K562 (cell line): ENCODE measurements around the gene COL11A2. TPM values are rescaled to one million over a fixed set of nuclear protein-coding genes. Genes with fewer than 3 reads are reported as not detected.

ENCODE experiments used
- CCAR2 ChIP-seq: fragments of 200-400 bp; formaldehyde crosslinking; IDR thresholded peaks from 2 replicates; pipeline ENCODE4 v1.6.1; 2017; ENCODE audit warnings: mild to moderate bottlenecking, low read depth, low read length
- CREB3L1 ChIP-seq: fragments of 450-650 bp; IDR thresholded peaks from 2 replicates; pipeline ENCODE4 v1.6.1; 2014; ENCODE audit warnings: low read depth, mild to moderate bottlenecking, moderate library complexity, borderline replicate concordance
- CTCFL ChIP-seq: IDR thresholded peaks from 2 replicates; pipeline ENCODE4 v1.6.1; 2011; ENCODE audit warnings: borderline replicate concordance, low read depth, mild to moderate bottlenecking, moderate library complexity, low read length; ENCODE audit not compliant: insufficient read depth, poor library complexity, severe bottlenecking
- CXXC5 ChIP-seq: fragments of 250-450 bp; sonication (Bioruptor Pico); IDR thresholded peaks from 2 replicates; pipeline ENCODE4 v1.8.0; 2022; ENCODE audit warnings: inconsistent platforms, mild to moderate bottlenecking, moderate library complexity
- HBP1 ChIP-seq: fragments of 450-650 bp; formaldehyde crosslinking; IDR thresholded peaks from 2 replicates; pipeline ENCODE4 v1.4.0; 2022; ENCODE audit warnings: missing genetic modification characterization
- HCFC1 ChIP-seq: IDR thresholded peaks from 2 replicates; pipeline ENCODE4 v1.6.1; 2012; ENCODE audit warnings: low read depth, low read length, improper control_type of control experiment
- MAFG ChIP-seq: fragments of 450-650 bp; conservative IDR thresholded peaks from 2 replicates; pipeline ENCODE4 v1.6.1; 2016; ENCODE audit warnings: missing genetic modification characterization, missing compliant biosample characterization
- MAZ ChIP-seq, 2 experiments: fragments of 450-650 bp in 1 of 2; sonication (generic) in 1 of 2; formaldehyde crosslinking; IDR thresholded peaks in 1 of 2; conservative IDR thresholded peaks in 1 of 2; 2 replicates each; pipeline versions ENCODE4 v1.4.0 to v1.5.0; 2020; ENCODE audit warnings: mild to moderate bottlenecking in 1 of 2, missing genetic modification reagents in 1 of 2
- MLLT1 ChIP-seq, 2 experiments: fragments of 450-650 bp; IDR thresholded peaks; 2 replicates each; pipeline ENCODE4 v1.6.1; 2016
- NR4A1 ChIP-seq, 2 experiments: fragments of 250-450 bp in 1 of 2; fragments of 450-650 bp in 1 of 2; sonication (Bioruptor Pico) in 1 of 2; IDR thresholded peaks; 2 replicates each; pipeline versions ENCODE4 v1.4.0 to v1.6.1; 2016 to 2020; ENCODE audit warnings: mild to moderate bottlenecking in 2 of 2, missing compliant biosample characterization in 1 of 2, missing genetic modification characterization in 1 of 2, moderate library complexity in 1 of 2
- POLR2AphosphoS2 ChIP-seq: IDR thresholded peaks from 2 replicates; pipeline ENCODE4 v1.6.1; 2012; ENCODE audit warnings: low read length, improper control_type of control experiment
- SMAD4 ChIP-seq: fragments of 250-450 bp; sonication (Bioruptor Pico); conservative IDR thresholded peaks from 2 replicates; pipeline ENCODE4 v1.8.0; 2021; ENCODE audit warnings: inconsistent platforms, mild to moderate bottlenecking, moderate library complexity
- TARDBP ChIP-seq: fragments of 450-650 bp; IDR thresholded peaks from 2 replicates; pipeline ENCODE4 v1.6.1; 2016
- TBL1XR1 ChIP-seq, 2 experiments: IDR thresholded peaks; 2 replicates each; pipeline ENCODE4 v1.6.1; 2012; ENCODE audit warnings: improper control_type of control experiment in 2 of 2, low read length in 2 of 2, mild to moderate bottlenecking in 1 of 2
- ZMIZ1 ChIP-seq, 2 experiments: fragments of 150-350 bp in 1 of 2; IDR thresholded peaks; 2 replicates each; pipeline ENCODE4 v1.6.1; 2012 to 2016; ENCODE audit warnings: low read depth in 2 of 2, low read length in 2 of 2, mild to moderate bottlenecking in 1 of 2, moderate library complexity in 1 of 2
- polyA plus RNA-seq, 8 experiments: library from polyadenylated mRNA; depleted of rRNA in 4 of 8; stranded (reverse) in 5 of 8; unstranded in 3 of 8; fragments of >200 nt; fragmentation: Nextera tagmentation in 2 of 8; fragmentation: Illumina TruSeq in 1 of 8; extraction: Ambion mirVana in 2 of 8; extraction: Trizol in 1 of 8; gene quantifications; 2 replicates each; pipeline versions ENCODE4 v1.2.1 to v1.2.3, GENCODE V29; 2011 to 2014; ENCODE audit warnings: inconsistent platforms in 1 of 8, missing spikeins in 1 of 8
- total RNA-seq, 7 experiments: library from RNA; depleted of rRNA in 6 of 7; stranded (reverse); fragments of >200 nt in 6 of 7; fragmentation: Illumina TruSeq in 2 of 7; extraction: Trizol in 2 of 7; gene quantifications; 2 replicates each; pipeline versions ENCODE4 v1.2.1 to v1.2.3, GENCODE V29; 2011 to 2021; ENCODE audit warnings: low replicate concordance in 1 of 7

COL11A2 gene
- total and polyA plus RNA-seq, 9 of the 15 experiments (the other 6 are each of a cell fraction or from before 2014, with no cell fraction given): 0.04 to 0.35 (median 0.09) TPM; not detected in 1

GRCh38 chr6:33197431-33198048 is 5.3 kb upstream of the COL11A2 start (continued):
- TF ChIP-seq TBL1XR1 (IDR thresholded peaks at IDR 0.05; ENCODE audit: low read length in 2 of 2): peak in 1 of 2 experiments; percentile 60; a peak in 2 of 4 replicates
- peak in 1 of 2 experiments; percentile 28; a peak in 1 of 4 replicates for TF ChIP-seq MAZ (CRISPR knock-in tag; conservative IDR thresholded peaks at IDR 0.05 in 1 of 2, IDR thresholded peaks at IDR 0.05 in 1 of 2)
- 0 out of 2 replicates have a peak, but pooled peaks have one; percentile 28 for TF ChIP-seq NR4A1 (CRISPR knock-in tag; IDR thresholded peaks at IDR 0.05)
- no peak for TF ChIP-seq NR4A1 (tag; IDR thresholded peaks at IDR 0.05)
- 0 out of 2 replicates have a peak, but pooled peaks have one; percentile 37 for TF ChIP-seq CXXC5 (CRISPR knock-in tag)
- TF ChIP-seq HCFC1: peak; percentile 36; the same call in 1 of the 2 replicates
- no peak for TF ChIP-seq HBP1 (CRISPR knock-in tag)
- no peak for TF ChIP-seq POLR2AphosphoS2
- 0 out of 2 replicates have a peak, but pooled peaks have one; percentile 11 for TF ChIP-seq CREB3L1
- no peak for TF ChIP-seq CCAR2
- 0 out of 2 replicates have a peak, but pooled peaks have one; percentile 36 for TF ChIP-seq SMAD4 (CRISPR knock-in tag)
- peak; percentile 67 for TF ChIP-seq CTCFL
- no peak for TF ChIP-seq TARDBP
- TF ChIP-seq MLLT1 (IDR thresholded peaks at IDR 0.05): 0 out of 4 replicates have a peak, but pooled peaks of 1 of the 2 experiments have one; percentile 39
- no peak for TF ChIP-seq MAFG (tag)
- peak in 1 of 2 experiments; percentile 51; a peak in 1 of 4 replicates for TF ChIP-seq ZMIZ1 (IDR thresholded peaks at IDR 0.05; ENCODE audit: low read depth in 2 of 2, low read length in 2 of 2)
